CD4-positive, CD25-positive, alpha-beta regulatory T cell (primary cell): Measurements from ENCODE around the gene NXPH4. TPM values are rescaled to one million over a fixed set of nuclear protein-coding genes. Genes with fewer than 3 reads are reported as not detected.
A peak's percentile ranks its signal among the peaks of the same experiment; 100 is the strongest.

Source experiments
- ATAC-seq, 2 donors: fragments of 150-1000 bp; cut with Tn5 transposase; one replicate each; pipeline ENCODE4 v1.10.0; 2021; ENCODE audit warnings: low read depth in 2 of 2, moderate number of reproducible peaks in 2 of 2, moderate library complexity in 1 of 2
- DNase-seq, 3 donors: peaks; one replicate each; pipeline versions ENCODE4 v3.0.0 to v3.0.0-alpha.2; 2012 to 2022; ENCODE audit warnings: mixed read lengths in 1 of 3
- H3K27ac ChIP-seq: one replicate; pipeline ENCODE4 v1.7.0; 2013; ENCODE audit warnings: mild to moderate bottlenecking, low read length; ENCODE audit not compliant: insufficient read depth, poor library complexity, severe bottlenecking
- H3K27me3 ChIP-seq: one replicate; pipeline ENCODE4 v1.7.0; 2013; ENCODE audit warnings: low read length; ENCODE audit not compliant: control insufficient read depth, insufficient read depth
- H3K36me3 ChIP-seq: one replicate; pipeline ENCODE4 v1.7.0; 2013; ENCODE audit warnings: mild to moderate bottlenecking, low read length, moderate library complexity; ENCODE audit not compliant: control insufficient read depth, insufficient read depth
- H3K4me1 ChIP-seq: 2 replicates; pipeline ENCODE4 v1.7.0; 2013; ENCODE audit warnings: mild to moderate bottlenecking, low read length; ENCODE audit not compliant: insufficient read depth, control insufficient read depth, poor library complexity, severe bottlenecking
- H3K4me3 ChIP-seq: one replicate; pipeline ENCODE4 v1.7.0; 2013; ENCODE audit warnings: low read depth, mild to moderate bottlenecking, low read length, moderate library complexity
- H3K9me3 ChIP-seq, 2 experiments: 1 replicate in 1 of 2; 2 replicates in 1 of 2; pipeline ENCODE4 v1.7.0; 2013; ENCODE audit warnings: low read length in 2 of 2, mild to moderate bottlenecking in 1 of 2, moderate library complexity in 1 of 2; ENCODE audit not compliant: control insufficient read depth in 2 of 2
- H3K27ac Mint-ChIP-seq, 3 donors: one replicate each; pipeline ENCODE4 v1.8.0; 2020 to 2022; ENCODE audit warnings: mild to moderate bottlenecking in 3 of 3, mixed read lengths in 3 of 3, moderate library complexity in 2 of 3
- H3K27me3 Mint-ChIP-seq: one replicate; pipeline ENCODE4 v1.8.0; 2022; ENCODE audit warnings: mild to moderate bottlenecking, mixed read lengths
- H3K36me3 Mint-ChIP-seq: one replicate; pipeline ENCODE4 v1.8.0; 2020; ENCODE audit warnings: mixed read lengths
- H3K4me1 Mint-ChIP-seq, 4 donors: one replicate each; pipeline ENCODE4 v1.8.0; 2020 to 2022; ENCODE audit warnings: mixed read lengths in 4 of 4, mild to moderate bottlenecking in 1 of 4
- H3K4me3 Mint-ChIP-seq, 4 donors: one replicate each; pipeline ENCODE4 v1.8.0; 2020 to 2022; ENCODE audit warnings: mild to moderate bottlenecking in 4 of 4, mixed read lengths in 4 of 4, moderate library complexity in 3 of 4
- H3K9me3 Mint-ChIP-seq, 7 donors: one replicate each; pipeline ENCODE4 v1.8.0; 2020 to 2022; ENCODE audit warnings: mixed read lengths in 7 of 7, mild to moderate bottlenecking in 3 of 7, moderate library complexity in 2 of 7
- polyA plus RNA-seq, 4 donors: library from polyadenylated mRNA; unstranded; fragments of 300-500 nt; fragmentation: Illumina TruSeq; gene quantifications; one replicate each; pipeline ENCODE4 v1.2.3, GENCODE V29; 2021
- total RNA-seq: library from RNA; stranded (reverse); gene quantifications from one replicate; pipeline ENCODE4 v1.2.3, GENCODE V29; 2022

NXPH4 gene
- total and polyA plus RNA-seq, 5 donors from 2014 or later = 0.09 to 0.49 (median 0.29) TPM; not detected in 1

- no peak overlapping the region for H3K4me3 Mint-ChIP-seq
- no peaks in the 10 kb centered on the region for H3K36me3 Mint-ChIP-seq
- Histone ChIP-seq H3K36me3 (no peaks in the 10 kb centered on the region), H3K27ac (no peak overlapping the region), H3K4me3 (no peak overlapping the region), H3K27me3 (no peaks in the 10 kb centered on the region), H3K9me3 (no peaks in the 10 kb centered on the region), H3K4me1 (no peaks in the 10 kb centered on the region)
- H3K9me3 Mint-ChIP-seq = no peaks in the 10 kb centered on the region
- DNase-seq (no peak), ATAC-seq (no peak)
- H3K27ac Mint-ChIP-seq = no peak overlapping the region
- no peaks in the 10 kb centered on the region for H3K27me3 Mint-ChIP-seq
- H3K4me1 Mint-ChIP-seq = no peaks in the 10 kb centered on the region
Observed at GRCh38 chr12:57193706-57194245, 22.8 kb upstream of the NXPH4 start.

GRCh38 chr12:57194253-57194652 is 22.3 kb upstream of the NXPH4 start:
- DNase-seq = no peak
- no peak overlapping the region for H3K27ac ChIP-seq
- no peaks in the 10 kb centered on the region for H3K4me1 Mint-ChIP-seq
- H3K4me3 Mint-ChIP-seq = no peak overlapping the region
- ATAC-seq = no peak
- H3K4me3 ChIP-seq = no peak overlapping the region
- H3K9me3 ChIP-seq = no peaks in the 10 kb centered on the region
- no peaks in the 10 kb centered on the region for H3K27me3 ChIP-seq
- no peaks in the 10 kb centered on the region for H3K4me1 ChIP-seq
- H3K9me3 Mint-ChIP-seq = no peaks in the 10 kb centered on the region
- H3K36me3 Mint-ChIP-seq = no peaks in the 10 kb centered on the region
- H3K27me3 Mint-ChIP-seq = no peaks in the 10 kb centered on the region
- no peak overlapping the region for H3K27ac Mint-ChIP-seq
- H3K36me3 ChIP-seq = no peaks in the 10 kb centered on the region

- no peaks in the 10 kb centered on the region for H3K36me3 Mint-ChIP-seq
- Histone ChIP-seq H3K36me3 (no peaks in the 10 kb centered on the region), H3K27me3 (no peaks in the 10 kb centered on the region), H3K4me1 (no peaks in the 10 kb centered on the region), H3K9me3 (no peaks in the 10 kb centered on the region), H3K27ac (no peak overlapping the region), H3K4me3 (no peak overlapping the region)
- H3K9me3 Mint-ChIP-seq = no peaks in the 10 kb centered on the region
- DNase-seq (no peak), ATAC-seq (no peak)
- no peaks in the 10 kb centered on the region for H3K27me3 Mint-ChIP-seq
- no peaks in the 10 kb centered on the region for H3K4me1 Mint-ChIP-seq
- no peak overlapping the region for H3K27ac Mint-ChIP-seq
- no peak overlapping the region for H3K4me3 Mint-ChIP-seq
Observed at GRCh38 chr12:57195186-57195585, 21.4 kb upstream of the NXPH4 start.

GRCh38 chr12:57195611-57196371 is 20.8 kb upstream of the NXPH4 start:
- DNase-seq (no peak), ATAC-seq (no peak)
- H3K27ac ChIP-seq = no peak overlapping the region
- H3K27ac Mint-ChIP-seq = no peak overlapping the region
- no peaks in the 10 kb centered on the region for H3K9me3 ChIP-seq
- no peaks in the 10 kb centered on the region for H3K27me3 ChIP-seq
- H3K4me1 ChIP-seq = no peaks in the 10 kb centered on the region
- H3K36me3 ChIP-seq = no peaks in the 10 kb centered on the region
- no peaks in the 10 kb centered on the region for H3K9me3 Mint-ChIP-seq
- H3K4me3 Mint-ChIP-seq = no peak overlapping the region
- H3K36me3 Mint-ChIP-seq = no peaks in the 10 kb centered on the region
- H3K4me1 Mint-ChIP-seq = no peaks in the 10 kb centered on the region
- H3K27me3 Mint-ChIP-seq = no peaks in the 10 kb centered on the region
- H3K4me3 ChIP-seq = no peak overlapping the region

- no peak overlapping the region for H3K4me3 ChIP-seq
- no peak for ATAC-seq
- H3K4me1 ChIP-seq = no peaks in the 10 kb centered on the region
- no peaks in the 10 kb centered on the region for H3K9me3 ChIP-seq
- H3K36me3 ChIP-seq = no peaks in the 10 kb centered on the region
- H3K27ac Mint-ChIP-seq = peak overlapping the region in 1 of 3 donors; percentile 48
- H3K4me1 Mint-ChIP-seq = no peaks in the 10 kb centered on the region
- H3K4me3 Mint-ChIP-seq = no peak overlapping the region
- no peaks in the 10 kb centered on the region for H3K36me3 Mint-ChIP-seq
- no peak for DNase-seq
- no peaks in the 10 kb centered on the region for H3K9me3 Mint-ChIP-seq
- H3K27me3 Mint-ChIP-seq = no peaks in the 10 kb centered on the region
- no peaks in the 10 kb centered on the region for H3K27me3 ChIP-seq
- H3K27ac ChIP-seq = no peak overlapping the region
Observed at GRCh38 chr12:57196439-57196838, 20.2 kb upstream of the NXPH4 start.

- H3K9me3 ChIP-seq = no peaks in the 10 kb centered on the region
- no peaks in the 10 kb centered on the region for H3K27me3 Mint-ChIP-seq
- no peaks in the 10 kb centered on the region for H3K27me3 ChIP-seq
- no peak overlapping the region for H3K27ac Mint-ChIP-seq
- no peaks in the 10 kb centered on the region for H3K4me1 ChIP-seq
- H3K36me3 Mint-ChIP-seq = no peaks in the 10 kb centered on the region
- H3K9me3 Mint-ChIP-seq = no peaks in the 10 kb centered on the region
- H3K4me1 Mint-ChIP-seq = no peaks in the 10 kb centered on the region
- H3K4me3 ChIP-seq = no peak overlapping the region
- ATAC-seq = no peak
- H3K4me3 Mint-ChIP-seq = no peak overlapping the region
- DNase-seq = no peak
- H3K27ac ChIP-seq = no peak overlapping the region
- no peaks in the 10 kb centered on the region for H3K36me3 ChIP-seq
Observed at GRCh38 chr12:57196956-57197355, 19.6 kb upstream of the NXPH4 start.

- ATAC-seq (no peak), DNase-seq (no peak)
- Mint-ChIP-seq H3K27me3 (no peaks in the 10 kb centered on the region), H3K36me3 (no peaks in the 10 kb centered on the region), H3K27ac (no peak overlapping the region), H3K9me3 (no peaks in the 10 kb centered on the region), H3K4me3 (no peak overlapping the region), H3K4me1 (no peaks in the 10 kb centered on the region)
- Histone ChIP-seq H3K27ac (no peak overlapping the region), H3K36me3 (no peaks in the 10 kb centered on the region), H3K9me3 (no peaks in the 10 kb centered on the region), H3K27me3 (no peaks in the 10 kb centered on the region), H3K4me1 (no peaks in the 10 kb centered on the region), H3K4me3 (no peak overlapping the region)
Observed at GRCh38 chr12:57198329-57198728, 18.3 kb upstream of the NXPH4 start.

GRCh38 chr12:57199191-57199590 is 17.4 kb upstream of the NXPH4 start:
- no peak overlapping the region for H3K4me3 ChIP-seq
- no peak overlapping the region for H3K27ac ChIP-seq
- Mint-ChIP-seq H3K36me3 (no peaks in the 10 kb centered on the region), H3K27ac (no peak overlapping the region), H3K4me1 (no peaks in the 10 kb centered on the region), H3K4me3 (no peak overlapping the region), H3K27me3 (no peaks in the 10 kb centered on the region), H3K9me3 (no peaks in the 10 kb centered on the region)
- H3K36me3 ChIP-seq = no peaks in the 10 kb centered on the region
- no peak for DNase-seq
- no peaks in the 10 kb centered on the region for H3K27me3 ChIP-seq
- ATAC-seq = no peak
- no peaks in the 10 kb centered on the region for H3K9me3 ChIP-seq
- no peaks in the 10 kb centered on the region for H3K4me1 ChIP-seq
